K562 (cell line): ENCODE results near the gene XPC. TPM values are rescaled to one million over a fixed set of nuclear protein-coding genes. Genes with fewer than 3 reads are reported as not detected.
A peak's percentile ranks its signal among the peaks of the same experiment; 100 is the strongest.

Experiments
- HMG20A ChIP-seq: fragments of 450-650 bp; formaldehyde crosslinking; conservative IDR thresholded peaks from 2 replicates; pipeline ENCODE4 v1.4.0; 2020; ENCODE audit warnings: mild to moderate bottlenecking, mixed read lengths
- KLF13 ChIP-seq: fragments of 450-650 bp; IDR thresholded peaks from 2 replicates; pipeline ENCODE4 v1.6.1; 2016; ENCODE audit warnings: missing genetic modification characterization, low read depth, mild to moderate bottlenecking, missing compliant biosample characterization, moderate library complexity, borderline replicate concordance
- SPI1 ChIP-seq: IDR thresholded peaks from 2 replicates; pipeline ENCODE4 v1.6.1; 2011; ENCODE audit warnings: low read depth, low read length, control low read depth, borderline replicate concordance
- polyA plus RNA-seq, 8 experiments: library from polyadenylated mRNA; depleted of rRNA in 4 of 8; stranded (reverse) in 5 of 8; unstranded in 3 of 8; fragments of >200 nt; fragmentation: Nextera tagmentation in 2 of 8; fragmentation: Illumina TruSeq in 1 of 8; extraction: Ambion mirVana in 2 of 8; extraction: Trizol in 1 of 8; gene quantifications; 2 replicates each; pipeline versions ENCODE4 v1.2.1 to v1.2.3, GENCODE V29; 2011 to 2014; ENCODE audit warnings: inconsistent platforms in 1 of 8, missing spikeins in 1 of 8
- total RNA-seq, 7 experiments: library from RNA; depleted of rRNA in 6 of 7; stranded (reverse); fragments of >200 nt in 6 of 7; fragmentation: Illumina TruSeq in 2 of 7; extraction: Trizol in 2 of 7; gene quantifications; 2 replicates each; pipeline versions ENCODE4 v1.2.1 to v1.2.3, GENCODE V29; 2011 to 2021; ENCODE audit warnings: low replicate concordance in 1 of 7
- TF ChIP-seq, protein P1 (sequence below): fragments of 450-650 bp; IDR thresholded peaks from 2 replicates; pipeline ENCODE4 v1.6.1; 2016; ENCODE audit warnings: mild to moderate bottlenecking, moderate library complexity
- TF ChIP-seq, protein P2 (sequence below), 2 experiments: fragments of 200-800 bp in 1 of 2; sonication (Bioruptor generic) in 1 of 2; sonication (generic) in 1 of 2; formaldehyde crosslinking in 1 of 2; IDR thresholded peaks in 1 of 2; conservative IDR thresholded peaks in 1 of 2; 2 replicates each; pipeline versions ENCODE4 v1.5.0 to v1.6.1; 2016 to 2020; ENCODE audit warnings: missing compliant biosample characterization in 1 of 2, missing genetic modification characterization in 1 of 2, missing genetic modification reagents in 1 of 2

XPC gene
- total and polyA plus RNA-seq, 9 of the 15 experiments (the other 6 are each of a cell fraction or from before 2014, with no cell fraction given), result 3.8 to 54.7 (median 41.3) TPM

DNA sequence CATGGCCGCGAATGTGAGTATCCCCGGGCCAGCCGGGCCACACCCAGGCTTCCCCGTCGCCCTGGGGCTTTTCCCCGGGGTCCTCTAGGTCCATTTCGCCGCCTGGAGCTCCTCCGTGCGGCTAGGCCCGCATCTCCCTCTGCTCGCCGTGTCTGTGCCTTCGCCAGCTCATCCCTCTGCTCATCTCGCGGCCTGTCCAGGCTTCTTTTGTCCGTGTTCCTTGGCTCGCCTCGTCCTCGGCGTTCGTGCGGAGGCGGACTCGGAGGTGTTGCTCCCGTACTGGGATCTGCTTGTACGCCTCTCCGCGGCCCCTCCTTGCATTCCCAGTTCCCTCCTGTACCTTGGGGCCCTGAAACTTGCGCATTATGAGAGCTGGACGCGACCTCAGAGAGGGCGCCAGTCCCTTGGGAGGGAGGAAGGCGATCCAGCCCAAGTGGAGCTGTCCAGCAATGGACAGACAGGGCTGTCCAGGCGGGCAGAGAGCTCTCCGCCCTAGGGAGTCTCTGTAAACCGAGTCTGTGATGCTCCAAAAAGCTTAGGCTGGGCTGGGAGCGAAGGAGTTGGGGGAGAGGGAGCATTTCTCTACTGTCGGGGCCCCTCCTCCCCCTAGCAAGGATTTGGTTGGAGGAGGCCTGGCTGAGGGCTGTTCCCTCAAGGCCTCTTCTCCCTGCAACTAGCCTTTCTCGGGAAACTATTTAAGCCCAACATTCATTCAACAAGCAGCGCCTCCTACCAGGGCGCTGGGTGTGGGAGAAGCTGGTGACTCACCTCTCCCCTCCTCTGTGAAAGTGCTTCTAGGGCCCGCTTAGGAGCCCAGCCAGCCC lies 53.0 kb downstream of the XPC start (continued):
- TF ChIP-seq, protein P1, sequence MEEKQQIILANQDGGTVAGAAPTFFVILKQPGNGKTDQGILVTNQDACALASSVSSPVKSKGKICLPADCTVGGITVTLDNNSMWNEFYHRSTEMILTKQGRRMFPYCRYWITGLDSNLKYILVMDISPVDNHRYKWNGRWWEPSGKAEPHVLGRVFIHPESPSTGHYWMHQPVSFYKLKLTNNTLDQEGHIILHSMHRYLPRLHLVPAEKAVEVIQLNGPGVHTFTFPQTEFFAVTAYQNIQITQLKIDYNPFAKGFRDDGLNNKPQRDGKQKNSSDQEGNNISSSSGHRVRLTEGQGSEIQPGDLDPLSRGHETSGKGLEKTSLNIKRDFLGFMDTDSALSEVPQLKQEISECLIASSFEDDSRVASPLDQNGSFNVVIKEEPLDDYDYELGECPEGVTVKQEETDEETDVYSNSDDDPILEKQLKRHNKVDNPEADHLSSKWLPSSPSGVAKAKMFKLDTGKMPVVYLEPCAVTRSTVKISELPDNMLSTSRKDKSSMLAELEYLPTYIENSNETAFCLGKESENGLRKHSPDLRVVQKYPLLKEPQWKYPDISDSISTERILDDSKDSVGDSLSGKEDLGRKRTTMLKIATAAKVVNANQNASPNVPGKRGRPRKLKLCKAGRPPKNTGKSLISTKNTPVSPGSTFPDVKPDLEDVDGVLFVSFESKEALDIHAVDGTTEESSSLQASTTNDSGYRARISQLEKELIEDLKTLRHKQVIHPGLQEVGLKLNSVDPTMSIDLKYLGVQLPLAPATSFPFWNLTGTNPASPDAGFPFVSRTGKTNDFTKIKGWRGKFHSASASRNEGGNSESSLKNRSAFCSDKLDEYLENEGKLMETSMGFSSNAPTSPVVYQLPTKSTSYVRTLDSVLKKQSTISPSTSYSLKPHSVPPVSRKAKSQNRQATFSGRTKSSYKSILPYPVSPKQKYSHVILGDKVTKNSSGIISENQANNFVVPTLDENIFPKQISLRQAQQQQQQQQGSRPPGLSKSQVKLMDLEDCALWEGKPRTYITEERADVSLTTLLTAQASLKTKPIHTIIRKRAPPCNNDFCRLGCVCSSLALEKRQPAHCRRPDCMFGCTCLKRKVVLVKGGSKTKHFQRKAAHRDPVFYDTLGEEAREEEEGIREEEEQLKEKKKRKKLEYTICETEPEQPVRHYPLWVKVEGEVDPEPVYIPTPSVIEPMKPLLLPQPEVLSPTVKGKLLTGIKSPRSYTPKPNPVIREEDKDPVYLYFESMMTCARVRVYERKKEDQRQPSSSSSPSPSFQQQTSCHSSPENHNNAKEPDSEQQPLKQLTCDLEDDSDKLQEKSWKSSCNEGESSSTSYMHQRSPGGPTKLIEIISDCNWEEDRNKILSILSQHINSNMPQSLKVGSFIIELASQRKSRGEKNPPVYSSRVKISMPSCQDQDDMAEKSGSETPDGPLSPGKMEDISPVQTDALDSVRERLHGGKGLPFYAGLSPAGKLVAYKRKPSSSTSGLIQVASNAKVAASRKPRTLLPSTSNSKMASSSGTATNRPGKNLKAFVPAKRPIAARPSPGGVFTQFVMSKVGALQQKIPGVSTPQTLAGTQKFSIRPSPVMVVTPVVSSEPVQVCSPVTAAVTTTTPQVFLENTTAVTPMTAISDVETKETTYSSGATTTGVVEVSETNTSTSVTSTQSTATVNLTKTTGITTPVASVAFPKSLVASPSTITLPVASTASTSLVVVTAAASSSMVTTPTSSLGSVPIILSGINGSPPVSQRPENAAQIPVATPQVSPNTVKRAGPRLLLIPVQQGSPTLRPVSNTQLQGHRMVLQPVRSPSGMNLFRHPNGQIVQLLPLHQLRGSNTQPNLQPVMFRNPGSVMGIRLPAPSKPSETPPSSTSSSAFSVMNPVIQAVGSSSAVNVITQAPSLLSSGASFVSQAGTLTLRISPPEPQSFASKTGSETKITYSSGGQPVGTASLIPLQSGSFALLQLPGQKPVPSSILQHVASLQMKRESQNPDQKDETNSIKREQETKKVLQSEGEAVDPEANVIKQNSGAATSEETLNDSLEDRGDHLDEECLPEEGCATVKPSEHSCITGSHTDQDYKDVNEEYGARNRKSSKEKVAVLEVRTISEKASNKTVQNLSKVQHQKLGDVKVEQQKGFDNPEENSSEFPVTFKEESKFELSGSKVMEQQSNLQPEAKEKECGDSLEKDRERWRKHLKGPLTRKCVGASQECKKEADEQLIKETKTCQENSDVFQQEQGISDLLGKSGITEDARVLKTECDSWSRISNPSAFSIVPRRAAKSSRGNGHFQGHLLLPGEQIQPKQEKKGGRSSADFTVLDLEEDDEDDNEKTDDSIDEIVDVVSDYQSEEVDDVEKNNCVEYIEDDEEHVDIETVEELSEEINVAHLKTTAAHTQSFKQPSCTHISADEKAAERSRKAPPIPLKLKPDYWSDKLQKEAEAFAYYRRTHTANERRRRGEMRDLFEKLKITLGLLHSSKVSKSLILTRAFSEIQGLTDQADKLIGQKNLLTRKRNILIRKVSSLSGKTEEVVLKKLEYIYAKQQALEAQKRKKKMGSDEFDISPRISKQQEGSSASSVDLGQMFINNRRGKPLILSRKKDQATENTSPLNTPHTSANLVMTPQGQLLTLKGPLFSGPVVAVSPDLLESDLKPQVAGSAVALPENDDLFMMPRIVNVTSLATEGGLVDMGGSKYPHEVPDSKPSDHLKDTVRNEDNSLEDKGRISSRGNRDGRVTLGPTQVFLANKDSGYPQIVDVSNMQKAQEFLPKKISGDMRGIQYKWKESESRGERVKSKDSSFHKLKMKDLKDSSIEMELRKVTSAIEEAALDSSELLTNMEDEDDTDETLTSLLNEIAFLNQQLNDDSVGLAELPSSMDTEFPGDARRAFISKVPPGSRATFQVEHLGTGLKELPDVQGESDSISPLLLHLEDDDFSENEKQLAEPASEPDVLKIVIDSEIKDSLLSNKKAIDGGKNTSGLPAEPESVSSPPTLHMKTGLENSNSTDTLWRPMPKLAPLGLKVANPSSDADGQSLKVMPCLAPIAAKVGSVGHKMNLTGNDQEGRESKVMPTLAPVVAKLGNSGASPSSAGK, result peak; percentile 1
- peak; percentile 25; the same call in 1 of the 2 replicates for TF ChIP-seq SPI1
- TF ChIP-seq, protein P2, sequence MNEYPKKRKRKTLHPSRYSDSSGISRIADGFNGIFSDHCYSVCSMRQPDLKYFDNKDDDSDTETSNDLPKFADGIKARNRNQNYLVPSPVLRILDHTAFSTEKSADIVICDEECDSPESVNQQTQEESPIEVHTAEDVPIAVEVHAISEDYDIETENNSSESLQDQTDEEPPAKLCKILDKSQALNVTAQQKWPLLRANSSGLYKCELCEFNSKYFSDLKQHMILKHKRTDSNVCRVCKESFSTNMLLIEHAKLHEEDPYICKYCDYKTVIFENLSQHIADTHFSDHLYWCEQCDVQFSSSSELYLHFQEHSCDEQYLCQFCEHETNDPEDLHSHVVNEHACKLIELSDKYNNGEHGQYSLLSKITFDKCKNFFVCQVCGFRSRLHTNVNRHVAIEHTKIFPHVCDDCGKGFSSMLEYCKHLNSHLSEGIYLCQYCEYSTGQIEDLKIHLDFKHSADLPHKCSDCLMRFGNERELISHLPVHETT (CRISPR knock-in tag; conservative IDR thresholded peaks at IDR 0.05 in 1 of 2, IDR thresholded peaks at IDR 0.05 in 1 of 2), result peak in 1 of 2 experiments; percentile 93; a peak in 1 of 4 replicates
- no peak for TF ChIP-seq KLF13 (tag)
- no peak for TF ChIP-seq HMG20A (CRISPR knock-in tag)
